GM18870 (cell line): Measurements from ENCODE around the gene SAPCD1.
"Not testable (repeated sequence)": the region's sequence is repeated elsewhere in the genome, so short reads cannot be mapped to it uniquely, and the experiment has no call there.

Experiments used
- ATAC-seq: cut with Tn5 transposase; IDR thresholded peaks from one replicate; pipeline ENCODE4 v1.9.1; 2021; ENCODE audit warnings: moderate library complexity; ENCODE audit not compliant: unreplicated experiment

SAPCD1 gene

GRCh38 chr6:31776485-31776988 is 14.1 kb downstream of the SAPCD1 start:
- no peak for ATAC-seq

- no peak for ATAC-seq
These were observed 14.7 kb downstream of the SAPCD1 start, which contains the start of gene VWA7 for GRCh38 chr6:31776989-31777666. TSS of gene VWA7 (minus strand) at chr6:31777328. CDS start at chr6:31776779, 549 bp downstream.

DNA sequence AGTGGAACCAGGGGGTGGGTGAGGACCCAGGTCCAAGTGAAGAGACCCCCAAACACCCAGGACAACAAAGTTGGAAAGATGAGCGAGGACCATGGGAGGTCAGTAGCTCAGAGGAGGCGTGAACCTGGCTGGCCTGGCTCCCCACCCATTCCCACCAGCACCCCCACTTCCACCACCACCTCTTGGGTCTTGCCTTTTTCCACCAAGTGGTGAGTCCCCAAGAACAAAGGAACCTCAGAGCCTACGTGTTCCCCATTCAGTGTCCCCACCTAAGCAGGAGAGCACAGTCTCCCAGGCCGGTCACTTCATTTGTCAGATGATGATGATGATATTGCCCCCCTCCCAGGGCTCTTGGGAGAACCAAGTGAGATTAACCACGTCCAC is 15.2 kb downstream of the SAPCD1 start:
- no peak for ATAC-seq

GRCh38 chr6:31778193-31778592 is 15.7 kb downstream of the SAPCD1 start:
- no peak for ATAC-seq

DNA sequence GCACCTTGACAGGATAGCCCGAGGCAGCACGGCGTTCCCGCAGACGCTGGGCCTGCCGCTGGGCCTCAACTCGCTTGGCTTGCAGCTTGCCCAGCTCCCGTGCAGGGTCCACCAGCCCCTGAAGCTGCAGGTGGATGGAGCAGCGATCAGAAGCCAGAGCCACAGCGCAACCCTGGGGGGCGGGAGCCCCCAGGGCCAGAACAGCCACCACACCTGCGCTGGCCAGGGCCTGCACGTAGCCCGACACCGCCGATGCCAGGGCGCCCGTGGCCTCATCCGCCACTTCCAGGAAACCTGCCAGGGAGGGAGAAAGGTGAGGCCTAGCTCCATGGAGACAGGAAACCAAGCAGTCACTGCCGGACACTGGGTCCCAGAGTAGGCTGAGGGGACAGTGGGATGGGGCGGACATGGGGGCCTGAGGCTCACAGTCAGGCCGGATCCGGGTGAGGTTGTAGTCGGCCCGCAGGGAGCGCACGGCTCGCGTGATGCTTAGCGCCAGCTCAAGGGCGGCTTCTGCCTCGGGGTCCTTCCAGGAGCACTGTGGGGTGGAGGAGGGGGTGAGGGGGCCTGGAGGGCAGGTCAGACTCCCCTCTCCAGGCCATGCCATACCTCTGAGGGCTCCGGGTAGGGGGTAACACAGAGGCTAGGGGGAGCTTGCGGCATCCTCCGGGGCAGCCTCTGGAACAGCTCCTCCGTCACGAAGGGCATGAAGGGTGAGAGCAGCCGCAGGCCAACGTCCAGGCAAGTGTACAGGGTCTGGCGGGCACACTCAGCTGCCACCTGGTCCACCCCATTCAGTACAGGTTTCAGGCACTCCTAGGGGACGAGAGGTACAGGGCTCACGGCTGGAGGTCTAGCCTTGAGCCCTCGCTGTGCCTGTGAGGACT is 16.8 kb downstream of the SAPCD1 start:
- no peak for ATAC-seq

DNA sequence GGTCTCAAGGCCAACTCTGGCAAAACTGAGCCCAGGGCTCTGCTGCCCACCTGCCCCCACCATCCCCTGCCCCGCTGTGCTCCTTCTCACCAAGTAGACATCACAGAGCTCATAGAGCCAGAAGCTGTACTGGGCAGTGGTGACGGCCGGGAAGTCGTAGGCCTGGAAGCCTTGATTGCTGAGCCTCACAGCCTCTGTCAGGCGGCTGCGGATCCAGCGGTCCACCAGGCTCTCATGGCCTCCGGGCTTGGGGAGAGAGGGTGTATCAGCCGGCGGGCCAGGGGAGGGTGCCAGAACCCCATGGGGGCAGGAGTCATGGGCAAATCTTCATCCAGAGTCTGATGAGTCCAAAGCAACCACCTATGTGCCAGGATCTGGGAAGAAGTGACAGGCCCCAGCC is 17.5 kb downstream of the SAPCD1 start:
- no peak for ATAC-seq

- ATAC-seq, result no peak
These were observed 18.2 kb downstream of the SAPCD1 start for GRCh38 chr6:31780507-31781243.

DNA sequence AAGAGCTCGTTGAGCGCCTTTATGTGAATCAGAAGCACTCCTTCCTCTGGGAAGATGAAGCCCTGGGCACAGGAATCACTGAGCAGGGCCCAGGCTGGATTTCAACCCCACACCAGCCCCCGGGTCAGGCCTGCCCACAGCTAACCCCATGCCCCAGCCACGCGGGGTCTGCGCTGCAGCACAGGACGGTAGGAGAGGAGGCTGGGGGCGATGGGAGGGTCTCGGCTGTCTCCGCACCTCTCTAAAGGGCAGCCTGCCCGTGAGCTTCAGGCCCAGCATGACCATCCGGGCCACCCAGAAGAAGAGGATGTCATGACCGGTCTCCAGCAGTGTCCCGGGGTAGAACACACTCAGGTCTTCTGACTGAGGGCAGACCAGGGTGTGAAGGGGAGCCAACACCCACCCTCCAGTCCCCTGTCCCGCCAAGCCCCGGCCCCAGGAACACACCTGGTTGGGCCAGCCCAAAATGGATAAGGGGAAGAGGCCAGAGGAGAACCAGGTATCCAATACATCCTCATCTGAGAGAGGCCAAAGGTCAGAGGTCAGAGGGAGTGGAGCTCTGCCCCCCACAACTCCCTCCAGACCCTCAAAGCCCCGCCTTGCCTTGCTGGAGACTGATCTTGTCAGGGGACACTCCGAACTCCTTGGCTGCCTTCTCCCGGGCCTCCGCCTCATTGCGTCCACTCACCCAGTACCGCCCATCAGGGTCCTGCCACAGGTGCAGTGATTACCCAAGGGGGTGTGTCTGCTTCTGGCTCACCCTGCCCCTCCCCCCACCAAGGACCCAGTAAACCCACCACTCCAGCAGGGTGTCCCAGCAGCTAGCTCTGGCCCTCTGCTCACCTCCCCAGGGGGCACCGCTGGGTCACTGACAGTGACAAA is 19.0 kb downstream of the SAPCD1 start:
- no peak for ATAC-seq

DNA sequence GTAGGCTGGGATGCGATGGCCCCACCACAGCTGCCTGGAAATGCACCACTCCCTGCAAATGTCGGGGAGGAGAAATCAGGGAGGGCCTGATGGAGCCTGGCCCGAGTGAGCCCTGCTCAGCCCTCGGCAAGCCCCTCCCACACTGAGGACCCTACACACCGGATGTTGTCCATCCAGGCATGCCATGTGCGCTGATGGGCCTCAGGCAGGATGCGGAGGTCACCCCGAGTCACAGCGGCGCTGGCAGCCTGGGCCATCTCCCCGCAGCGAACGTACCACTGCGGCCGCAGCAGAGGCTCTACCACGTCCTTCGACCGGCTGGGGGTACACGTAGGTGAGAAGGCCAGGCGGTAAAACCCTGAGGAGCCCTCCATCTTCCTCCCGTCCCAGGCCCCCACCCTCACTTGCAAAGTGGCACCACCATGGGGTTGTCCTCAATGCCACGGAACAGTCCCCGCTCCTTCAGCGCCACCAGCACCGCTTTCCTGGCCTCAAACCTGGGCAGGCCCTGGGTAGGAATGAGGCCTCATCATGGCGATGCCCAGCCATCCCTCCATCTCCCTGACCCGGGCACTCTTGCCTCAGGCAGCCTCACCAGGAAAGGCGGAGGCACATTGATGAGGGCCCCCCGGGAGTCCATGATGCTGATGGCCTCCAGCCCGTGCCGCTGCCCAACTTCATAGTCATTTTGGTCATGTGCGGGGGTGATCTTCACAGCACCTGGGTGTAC is 19.8 kb downstream of the SAPCD1 start:
- ATAC-seq, result no peak

DNA sequence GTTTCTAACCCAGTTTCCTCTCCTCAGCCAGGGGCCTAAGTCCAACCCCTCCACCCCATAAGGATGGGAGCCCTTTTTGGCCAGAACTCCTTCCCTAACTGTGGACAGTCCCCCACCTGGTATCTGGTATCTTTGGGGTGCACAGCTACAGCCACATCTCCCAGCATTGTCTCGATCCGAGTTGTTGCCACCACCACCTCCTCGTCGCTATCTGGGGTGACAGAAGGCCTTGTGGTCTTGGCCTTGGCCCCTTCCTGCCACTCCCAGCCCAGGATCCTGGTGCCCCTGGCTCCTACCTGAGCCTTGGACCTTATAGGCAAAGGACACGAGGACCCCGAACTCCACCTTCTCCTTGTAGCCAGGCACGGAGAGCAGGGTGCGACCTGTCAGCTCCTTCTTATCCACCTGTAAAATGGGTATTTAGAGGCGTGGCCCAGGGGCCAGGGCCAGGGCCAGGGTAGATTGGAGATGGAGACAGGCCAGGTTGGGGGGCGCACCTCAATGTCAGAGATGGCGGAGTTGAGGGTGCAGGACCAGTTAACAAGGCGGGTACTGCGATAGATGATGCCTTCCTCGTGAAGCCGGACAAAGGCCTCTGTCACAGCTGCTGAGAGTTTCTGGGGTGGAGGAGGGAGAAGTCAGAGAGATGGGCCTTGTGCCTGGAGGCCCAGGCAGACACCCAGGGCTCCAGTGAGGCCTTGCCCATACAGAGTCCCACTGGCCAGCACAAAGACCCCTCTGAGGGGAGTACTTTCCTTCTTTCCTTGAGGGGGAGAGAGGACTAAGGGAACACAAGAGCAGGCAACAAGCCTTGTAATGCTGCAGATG is 21.9 kb downstream of the SAPCD1 start:
- no peak for ATAC-seq

DNA sequence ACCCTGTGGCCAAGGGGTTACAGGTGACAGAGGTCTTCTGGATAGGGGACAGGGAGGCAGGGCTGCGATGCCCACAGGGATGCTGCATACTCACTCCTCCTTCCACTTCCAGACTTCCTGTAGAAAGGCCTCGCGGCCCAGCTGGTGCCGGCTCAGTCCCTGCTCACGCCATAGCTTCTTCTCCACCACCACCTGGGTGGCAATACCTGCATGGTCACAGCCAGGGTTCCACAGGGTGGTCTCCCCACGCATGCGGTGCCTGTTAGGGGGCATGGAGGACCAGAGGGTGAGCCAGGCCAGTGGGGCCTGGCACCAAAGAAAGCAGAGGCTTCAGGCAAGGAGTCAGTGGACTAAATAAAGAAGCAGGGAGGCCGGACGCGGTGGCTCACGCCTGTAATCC is 23.0 kb downstream of the SAPCD1 start:
- no peak for ATAC-seq

DNA sequence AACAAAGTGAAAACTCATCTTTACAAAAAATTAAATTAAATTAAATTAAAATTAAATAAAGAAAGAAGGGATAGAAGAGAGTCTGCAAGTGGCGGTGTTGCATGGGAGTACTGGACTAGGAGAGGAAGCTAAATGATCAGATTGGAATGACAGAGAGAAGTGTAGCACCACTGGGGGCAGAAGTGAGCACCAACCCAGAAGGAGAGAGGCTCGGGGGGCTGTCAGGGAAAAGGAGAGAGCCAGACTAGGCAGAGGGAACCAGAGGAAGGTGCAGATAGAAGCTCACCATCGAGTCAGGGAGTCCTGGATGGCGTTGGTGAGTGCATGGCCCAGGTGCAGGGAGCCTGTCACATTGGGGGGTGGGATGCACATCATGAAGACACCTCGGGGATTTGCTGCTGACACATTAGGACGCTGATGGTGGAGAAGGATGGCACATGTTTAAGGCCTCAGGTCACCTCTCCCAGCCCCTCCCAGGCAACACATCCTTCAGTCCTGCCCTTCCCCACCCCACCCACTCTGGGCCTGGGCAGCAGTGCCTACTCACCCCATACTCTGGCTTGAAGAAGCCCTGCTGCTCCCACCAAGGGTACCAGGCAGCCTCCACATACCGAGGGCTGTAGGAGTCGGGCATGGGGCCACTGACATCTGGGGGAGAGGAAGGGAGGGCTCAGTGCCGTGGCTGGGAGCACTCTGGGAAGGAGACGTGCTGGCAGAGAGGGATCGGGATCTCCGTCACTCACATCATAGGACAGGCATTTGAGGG is 29.1 kb downstream of the SAPCD1 start:
- ATAC-seq, result no peak

GRCh38 chr6:31792090-31792374 is 29.6 kb downstream of the SAPCD1 start:
- no peak for ATAC-seq

GRCh38 chr6:31792761-31793171 is 30.3 kb downstream of the SAPCD1 start:
- no peak for ATAC-seq

- ATAC-seq, result not testable (repeated sequence)
These were observed 31.4 kb downstream of the SAPCD1 start for GRCh38 chr6:31793927-31794245.

GRCh38 chr6:31794294-31794865 is 31.9 kb downstream of the SAPCD1 start:
- no peak for ATAC-seq

GRCh38 chr6:31794866-31795615 is 32.6 kb downstream of the SAPCD1 start:
- no peak for ATAC-seq
